Ramos (cell line): Measurements from ENCODE around the gene FLCN.
"Not testable (repeated sequence)": the region's sequence is repeated elsewhere in the genome, so short reads cannot be mapped to it uniquely, and the experiment has no call there.

Experiments
- in situ Hi-C: fragments of 300-500 bp; cut with MboI; formaldehyde crosslinking; loops from one replicate; pipeline ENCODE4 v1.14.3; 2022; ENCODE audit warnings: low sequenced_read_pairs; ENCODE audit not compliant: unreplicated experiment

Gene FLCN

DNA sequence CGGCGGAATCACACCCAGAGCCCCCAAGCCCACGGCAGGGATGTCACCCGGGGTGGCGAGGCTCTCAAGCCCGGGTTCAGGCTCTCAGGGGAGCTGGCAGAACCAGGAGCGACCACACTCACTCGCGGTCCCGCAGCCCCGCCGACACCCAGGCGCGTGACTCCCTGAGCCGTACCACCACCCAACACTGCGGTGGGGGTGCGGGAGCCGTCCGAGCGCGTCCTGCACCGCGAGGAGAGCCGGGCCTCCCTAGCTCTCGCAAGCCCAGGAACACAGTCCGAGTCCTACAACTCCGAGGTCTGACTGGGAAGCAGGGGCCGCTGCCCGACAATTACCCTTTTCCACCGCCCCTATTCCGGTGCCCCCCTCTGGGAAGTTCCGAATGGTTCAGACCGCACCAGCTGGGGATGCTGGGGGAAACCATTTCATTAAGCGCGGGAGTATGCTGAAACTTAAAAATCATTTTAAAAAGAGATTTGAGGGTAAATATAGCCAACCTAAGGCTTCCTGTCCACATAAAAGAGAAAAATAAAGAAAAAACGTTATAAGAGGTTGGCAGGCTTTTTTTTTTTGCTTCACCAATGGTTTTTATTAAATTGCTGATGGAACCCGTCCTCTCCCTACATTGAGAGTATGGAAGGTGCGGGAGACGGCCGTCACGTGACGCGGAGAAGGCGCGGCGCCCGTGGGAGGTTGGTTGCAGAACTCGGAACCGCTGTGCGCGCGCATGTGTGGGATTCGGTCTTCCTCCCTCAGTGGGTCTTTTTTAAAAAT, at the start of gene FLCN:
TSS of gene FLCN (minus strand) at position 143 of the 774 bp plus-strand sequence. CDS start 9,031 bp downstream, outside the sequence.
- in situ Hi-C loops: no loop called here

DNA sequence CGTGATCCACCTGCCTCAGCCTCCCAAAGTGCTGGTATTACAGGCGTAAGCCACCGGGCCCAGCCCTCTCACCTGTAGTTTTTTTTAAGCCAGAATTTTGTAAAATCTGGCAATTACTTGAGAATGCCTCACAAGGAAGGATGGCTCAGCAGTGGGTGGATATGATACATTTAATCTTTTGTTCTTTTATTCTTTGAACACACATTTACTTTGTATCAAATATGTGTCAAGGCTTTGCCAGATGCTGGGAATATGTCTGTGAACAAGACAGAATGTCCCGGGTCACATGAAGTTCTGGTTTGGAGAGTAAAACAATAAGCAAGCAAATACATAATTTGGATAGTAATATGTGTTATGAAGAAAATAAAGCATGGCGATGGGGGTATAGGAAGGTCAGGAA, 49.0 kb upstream of the FLCN start:
- in situ Hi-C loops: no loop called here

DNA sequence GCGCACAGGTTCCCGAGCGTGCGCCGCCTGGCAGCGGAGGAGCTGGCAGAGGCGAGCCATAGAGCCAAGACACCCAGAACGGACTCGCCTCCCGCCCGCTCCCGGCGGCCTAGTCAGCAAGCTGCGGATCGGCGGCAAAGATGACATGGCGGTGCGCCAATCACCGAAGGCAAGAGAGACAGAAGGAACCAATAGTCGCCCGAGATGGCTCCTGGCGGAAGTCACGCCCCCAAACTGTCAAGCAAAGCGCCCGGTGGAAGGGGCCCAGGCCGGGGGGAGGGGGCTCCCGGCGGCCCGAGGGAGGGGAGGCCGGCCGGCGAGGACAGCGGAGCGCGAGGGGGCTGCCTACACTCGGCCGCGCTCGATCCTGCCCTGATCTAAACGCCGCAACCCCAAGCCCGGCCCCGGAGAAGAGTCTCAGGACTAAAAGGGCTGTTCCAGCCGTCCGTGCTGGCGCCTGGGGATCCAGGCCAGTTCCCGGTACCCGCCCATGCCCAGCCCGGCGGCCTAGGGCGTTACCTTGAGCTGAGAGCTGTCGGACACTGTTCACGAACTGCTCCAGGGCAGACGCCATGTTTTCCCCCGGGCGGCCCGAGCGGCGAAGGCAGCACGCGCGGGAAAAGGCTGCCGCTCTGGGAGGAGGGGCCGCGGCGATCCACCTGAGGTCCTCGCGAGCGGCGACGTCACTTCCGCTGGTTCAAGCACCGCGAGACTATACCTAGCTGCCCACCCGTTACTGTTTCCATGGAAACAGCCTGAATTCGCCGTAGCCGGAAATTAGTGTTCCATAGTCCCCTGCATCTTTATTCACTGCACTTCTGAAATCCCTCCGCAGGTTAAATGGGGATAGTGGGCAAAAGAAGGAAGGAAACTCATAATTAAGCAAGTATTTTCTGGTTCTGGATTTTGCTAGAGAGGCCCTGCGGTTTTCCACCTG, 43.9 kb upstream of the FLCN start, which contains the start of gene COPS3:
TSS of gene COPS3 (minus strand) at position 634 of the 937 bp plus-strand sequence. CDS start at position 574, 60 bp downstream.
- in situ Hi-C loops: no loop called here

DNA sequence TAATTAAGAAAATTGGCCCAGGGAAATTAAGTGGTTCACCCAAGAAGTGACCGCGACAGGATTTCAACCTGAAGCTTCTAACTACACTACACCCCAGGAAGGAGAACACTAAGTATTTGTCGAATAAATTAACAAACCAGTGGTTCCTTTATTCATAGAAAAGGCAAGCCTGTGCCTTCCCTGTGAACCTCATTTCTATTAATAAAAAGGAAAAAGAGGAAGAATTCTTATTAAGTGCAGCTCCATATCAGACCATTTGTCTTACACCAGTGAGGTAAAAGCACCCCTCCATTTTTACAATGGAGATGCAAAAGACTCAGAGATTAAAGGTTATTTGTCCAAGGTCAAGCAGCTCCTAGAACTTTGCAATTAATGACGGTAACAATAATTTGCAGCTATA, 42.3 kb upstream of the FLCN start:
- in situ Hi-C loops: no loop called here

GRCh38 chr17:17277431-17277830, 40.5 kb upstream of the FLCN start:
- in situ Hi-C loops: not testable (repeated sequence)

DNA sequence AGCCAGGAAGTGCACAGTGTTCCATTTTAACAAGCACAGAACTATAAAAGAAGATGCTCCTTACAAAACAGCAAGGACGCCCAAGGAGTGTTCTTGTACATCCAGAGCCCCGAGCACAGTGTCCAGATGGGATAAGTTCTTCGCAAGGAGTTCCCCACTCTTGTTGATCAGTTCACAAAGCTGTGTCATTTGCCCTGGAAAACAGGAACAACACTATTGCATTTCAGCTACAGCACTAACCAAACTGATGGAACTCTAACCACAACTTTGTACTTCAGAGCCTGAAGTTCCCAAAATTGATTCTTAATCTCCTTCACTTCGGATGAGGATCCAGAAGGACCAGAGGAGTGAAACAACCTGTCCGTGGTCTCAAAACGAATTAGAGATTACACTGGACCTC, 39.0 kb upstream of the FLCN start:
- in situ Hi-C loops: no loop called here

- in situ Hi-C loops: no loop called here
Measured at GRCh38 chr17:17269926-17270773, 33.2 kb upstream of the FLCN start.

- in situ Hi-C loops: no loop called here
Measured at GRCh38 chr17:17264430-17264829, 27.5 kb upstream of the FLCN start.

- in situ Hi-C loops: no loop called here
Measured at GRCh38 chr17:17258998-17259397, 22.0 kb upstream of the FLCN start.

DNA sequence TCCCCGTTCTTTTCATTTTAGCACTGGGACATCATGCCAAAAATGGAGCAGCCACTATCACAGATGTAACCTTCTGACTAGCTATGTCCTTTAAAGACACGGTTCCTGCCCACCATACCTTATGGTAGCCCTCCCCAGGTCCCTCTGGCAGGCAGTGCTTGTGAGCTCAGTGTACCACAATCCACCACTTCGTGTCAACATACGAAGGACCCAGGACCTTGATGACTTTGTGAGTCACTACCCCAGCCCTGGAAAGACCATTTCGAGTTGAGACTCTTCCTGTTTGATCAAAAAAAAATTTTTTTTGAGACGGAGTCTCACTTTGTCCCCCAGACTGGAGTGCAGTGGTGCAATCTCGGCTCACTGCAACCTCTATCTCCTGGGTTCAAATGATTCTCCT, 21.0 kb upstream of the FLCN start:
- in situ Hi-C loops: no loop called here

GRCh38 chr17:17256316-17256715, 19.3 kb upstream of the FLCN start:
- in situ Hi-C loops: no loop called here

- in situ Hi-C loops: not testable (repeated sequence)
Measured at GRCh38 chr17:17255689-17256088, 18.7 kb upstream of the FLCN start.

DNA sequence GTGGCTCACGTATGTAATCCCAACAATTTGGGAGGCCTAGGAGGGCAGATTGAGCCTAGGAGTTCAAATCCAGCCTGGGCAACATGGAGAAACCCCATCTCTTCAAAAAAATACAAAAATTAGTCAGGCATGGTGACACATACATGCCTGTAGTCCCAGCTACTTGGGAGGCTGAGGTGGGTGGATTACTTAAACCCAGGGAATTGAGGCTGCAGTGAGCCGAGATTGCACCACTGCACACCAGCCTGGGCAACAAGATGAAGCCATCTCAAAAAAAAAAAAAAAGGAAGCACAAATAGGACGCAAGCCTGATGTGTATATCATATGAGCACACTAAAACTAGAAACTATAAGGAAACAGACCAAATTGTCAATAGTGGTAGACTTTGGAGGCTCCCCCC, 17.1 kb upstream of the FLCN start:
- in situ Hi-C loops: no loop called here

DNA sequence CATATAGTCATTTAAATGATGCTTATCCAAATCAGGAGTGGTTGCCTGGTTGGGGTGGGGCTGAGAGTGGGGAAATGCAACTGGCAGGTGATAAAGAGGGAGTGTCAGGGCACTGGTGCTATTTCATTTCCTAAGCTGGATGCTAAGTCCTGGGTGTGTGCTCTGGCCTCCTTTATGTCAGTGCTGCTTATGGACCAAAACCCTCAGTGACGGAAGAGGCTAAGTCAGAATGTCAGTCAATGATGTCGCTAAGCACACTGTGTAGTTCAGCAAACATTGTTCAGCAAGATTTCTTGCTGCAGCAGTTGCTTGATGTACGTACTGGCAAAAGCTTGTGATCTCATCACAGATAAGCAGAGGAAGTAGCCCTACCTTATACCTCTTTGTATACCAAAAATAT, 16.4 kb upstream of the FLCN start:
- in situ Hi-C loops: no loop called here

GRCh38 chr17:17252149-17252661, 15.2 kb upstream of the FLCN start:
- in situ Hi-C loops: no loop called here

DNA sequence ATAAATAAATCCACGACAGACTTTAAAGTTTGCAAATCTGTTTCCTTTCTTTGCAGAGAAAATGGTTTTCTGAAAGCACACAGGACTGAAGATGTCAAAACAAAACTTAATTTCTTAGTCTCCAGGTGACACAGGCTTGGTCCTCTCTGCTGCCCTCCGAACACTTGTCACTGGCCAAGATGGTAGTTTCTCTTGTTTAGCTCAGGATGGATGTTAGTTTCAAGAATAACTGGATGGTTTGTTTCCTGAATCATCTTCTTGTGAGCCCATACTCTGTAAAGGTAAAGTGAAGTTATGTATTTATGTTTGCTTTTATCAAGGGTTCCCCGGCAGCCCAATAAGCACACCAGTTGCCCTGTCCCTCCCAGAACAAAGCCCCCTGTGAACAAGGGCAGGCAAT, 9.9 kb upstream of the FLCN start:
- in situ Hi-C loops: no loop called here

GRCh38 chr17:17243163-17243562, 6.2 kb upstream of the FLCN start:
- in situ Hi-C loops: no loop called here

DNA sequence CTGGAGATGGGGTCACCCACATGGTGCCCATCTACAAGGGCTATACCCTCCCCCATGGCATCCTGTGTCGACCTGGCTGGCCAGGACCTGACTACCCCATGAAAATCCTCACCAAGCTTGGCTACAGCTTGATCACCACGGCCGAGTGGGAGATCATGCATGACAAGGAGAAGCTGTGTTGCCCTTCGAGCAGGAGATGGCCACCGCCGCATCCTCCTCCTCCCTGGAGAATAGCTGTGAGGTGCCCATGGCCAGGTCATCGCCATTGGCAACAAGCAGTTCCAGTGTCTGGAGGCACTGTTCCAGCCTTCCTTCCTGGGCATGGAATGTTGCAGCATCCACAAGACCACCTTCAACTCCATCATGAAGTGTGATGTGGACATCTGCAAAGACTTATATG, 5.3 kb upstream of the FLCN start:
- in situ Hi-C loops: no loop called here

DNA sequence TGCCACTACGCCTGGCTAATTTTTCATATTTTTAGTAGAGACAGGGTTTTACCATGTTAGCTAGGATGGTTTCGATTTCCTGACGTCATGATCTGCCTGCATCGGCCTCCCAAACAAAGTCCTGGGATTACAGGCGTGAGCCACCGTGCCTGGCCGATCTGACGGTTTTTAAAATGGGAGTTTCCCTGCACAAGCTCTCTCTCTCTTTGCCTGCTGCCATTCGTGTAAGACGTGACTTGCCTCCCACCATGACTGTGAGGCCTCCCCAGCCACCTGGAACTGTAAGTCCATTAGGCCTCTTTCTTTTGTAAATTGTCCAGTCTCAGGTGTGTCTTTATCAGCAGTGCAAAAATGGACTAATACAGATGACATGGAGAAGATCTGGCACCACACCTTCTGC, 4.7 kb upstream of the FLCN start:
- in situ Hi-C loops: no loop called here

DNA sequence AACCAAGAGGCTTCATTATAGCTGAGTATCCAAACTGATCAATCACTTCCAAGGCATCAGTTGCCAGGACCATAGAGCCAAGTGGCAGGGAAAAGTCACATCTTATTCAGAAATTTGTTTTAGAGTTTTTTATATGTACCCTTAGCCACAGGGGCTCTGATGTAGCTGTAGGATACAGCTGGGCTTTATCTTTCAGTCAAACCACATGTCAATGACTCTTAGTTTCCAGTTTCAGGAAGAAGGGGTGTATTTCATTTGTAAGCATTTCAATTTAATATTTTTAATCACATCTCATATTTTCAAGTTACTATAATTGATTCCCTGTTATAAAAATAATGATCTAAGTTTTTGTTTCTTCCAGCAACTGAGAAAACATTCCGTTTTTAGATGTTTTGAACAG, 2.9 kb upstream of the FLCN start:
- in situ Hi-C loops: no loop called here
